ENCODE results near the gene QDPR.

Gene QDPR

GRCh38 chr4:17511950-17512795 lies at the start of gene QDPR:
Gene QDPR, minus strand, starts transcription at chr4:17512090. Its CDS starts 36 bp downstream, at chr4:17512054.
- TF ChIP-seq CTCF (IDR thresholded peaks at IDR 0.05), result peak; percentile 79

- no peak for TF ChIP-seq CTCF (IDR thresholded peaks at IDR 0.05)
Observed at GRCh38 chr4:17561195-17561909, 49.5 kb upstream of the QDPR start.

GRCh38 chr4:17560065-17560673 lies 48.3 kb upstream of the QDPR start:
- no peak for TF ChIP-seq CTCF (IDR thresholded peaks at IDR 0.05)

- TF ChIP-seq CTCF (IDR thresholded peaks at IDR 0.05), result no peak
Observed at GRCh38 chr4:17559709-17560048, 47.8 kb upstream of the QDPR start.

DNA sequence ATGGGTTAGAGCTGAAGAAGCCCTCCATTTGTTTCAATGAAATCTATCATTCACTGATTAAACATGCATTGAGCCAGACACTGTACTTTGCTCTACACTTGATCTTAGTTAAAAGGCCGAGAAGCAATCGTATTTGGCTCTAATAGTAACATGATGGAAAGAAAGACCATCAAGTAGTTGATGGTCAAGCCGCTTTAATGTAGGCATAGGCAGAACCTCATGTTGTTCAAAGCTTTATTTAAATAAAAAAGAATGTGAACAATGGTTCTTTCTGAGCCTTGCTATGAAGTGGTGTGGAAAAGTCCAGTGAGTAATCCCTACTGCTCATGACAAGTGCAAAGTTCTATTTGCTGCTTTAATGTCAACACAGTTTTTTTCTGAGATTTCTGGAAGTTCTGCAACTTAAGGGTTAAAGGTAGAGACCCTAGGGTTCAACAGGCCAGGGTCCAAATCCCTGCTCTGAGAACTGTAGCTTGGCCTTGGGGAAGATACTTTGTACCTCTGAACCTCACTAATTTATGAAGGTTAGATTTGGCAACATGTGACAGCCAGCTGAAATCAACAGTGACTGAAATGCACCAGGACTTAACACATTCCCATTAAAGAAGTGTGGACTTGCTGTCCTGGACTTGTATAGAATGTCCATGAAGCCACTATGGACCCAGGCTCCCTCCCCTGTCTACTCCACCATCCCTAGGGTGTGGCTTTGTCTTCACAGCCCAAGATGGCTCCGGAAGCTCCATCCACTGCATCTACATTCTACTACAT lies 47.2 kb upstream of the QDPR start:
- no peak for TF ChIP-seq CTCF (IDR thresholded peaks at IDR 0.05)

DNA sequence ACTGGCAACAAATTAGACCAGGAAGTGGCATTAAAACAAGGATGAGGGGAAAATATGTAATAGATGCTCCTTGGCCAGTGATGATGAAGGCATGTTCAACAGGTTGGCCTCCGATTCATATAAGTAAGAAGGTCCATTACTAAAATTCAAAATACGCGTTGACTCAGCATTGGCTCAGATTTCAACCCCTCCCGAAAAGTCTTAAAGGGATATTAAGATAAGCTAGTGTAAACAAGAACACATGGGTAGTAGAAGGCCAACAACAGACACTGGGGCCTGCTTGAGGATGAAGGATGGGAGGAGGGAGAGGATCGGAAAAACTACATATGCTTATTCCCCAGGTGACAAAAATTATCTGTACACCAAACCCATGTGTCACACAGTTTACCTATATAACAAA lies 46.0 kb upstream of the QDPR start:
- no peak for TF ChIP-seq CTCF (IDR thresholded peaks at IDR 0.05)

DNA sequence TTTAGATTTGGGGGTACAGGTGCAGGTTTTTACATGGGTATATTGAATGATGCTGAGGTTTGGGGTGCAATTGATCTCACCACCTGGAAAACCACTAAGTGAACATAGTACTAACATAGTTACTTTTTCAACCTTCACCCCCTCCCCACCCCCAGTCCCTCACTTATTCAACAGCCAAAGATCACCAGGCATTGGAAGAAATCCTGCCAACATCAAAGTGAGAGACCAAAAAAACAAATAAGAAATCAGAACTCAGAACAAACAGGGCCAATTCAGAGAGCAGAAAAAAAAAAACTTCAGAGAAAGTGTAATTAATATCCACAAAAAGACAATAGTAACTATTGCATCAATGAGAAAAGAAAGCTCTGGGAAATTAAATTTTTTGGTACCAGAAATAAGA lies 44.6 kb upstream of the QDPR start:
- no peak for TF ChIP-seq CTCF (IDR thresholded peaks at IDR 0.05)
